ENCODE data around the gene TMEM209. TPM values are rescaled to one million over a fixed set of nuclear protein-coding genes. Genes with fewer than 3 reads are reported as not detected.

The TMEM209 gene
- total RNA-seq, 4 donors from 2014 or later, result 3.5 to 11.3 (median 8.8) TPM

- H3K27ac ChIP-seq, result no peak overlapping the region
- peaks cover 0 to 94% (median 0%) of the 10 kb centered on the region in 3 donors for H3K36me3 ChIP-seq
- H3K27me3 ChIP-seq, result no peaks in the 10 kb centered on the region
- 69 to 85% methylated on average over 5 to 9 of the region's 9 CpGs for WGBS, 2 donors
- H3K9me3 ChIP-seq, result no peaks in the 10 kb centered on the region
- no peak for DNase-seq
- TF ChIP-seq POLR2A (IDR thresholded peaks at IDR 0.05) (no peak), CTCF (IDR thresholded peaks at IDR 0.05) (no peak)
- no peaks in the 10 kb centered on the region for H3K4me1 ChIP-seq
- no peak overlapping the region for H3K4me3 ChIP-seq
- intact Hi-C loops (cut with DNase I), result no loop called here
These were observed 24.5 kb downstream of the TMEM209 start for GRCh38 chr7:130180571-130181262.

- Histone ChIP-seq H3K4me3 (no peak overlapping the region), H3K9me3 (no peaks in the 10 kb centered on the region), H3K27me3 (no peaks in the 10 kb centered on the region), H3K27ac (no peak overlapping the region), H3K4me1 (no peaks in the 10 kb centered on the region), H3K36me3 (peaks cover 0 to 97% (median 0%) of the 10 kb centered on the region in 3 donors)
- 95 to 100% methylated on average over 2 of the region's 2 CpGs for WGBS, 2 donors
- TF ChIP-seq POLR2A (IDR thresholded peaks at IDR 0.05) (no peak), CTCF (IDR thresholded peaks at IDR 0.05) (no peak)
- DNase-seq, result no peak
- intact Hi-C loops (cut with DNase I), result no loop called here
These were observed 25.6 kb downstream of the TMEM209 start for GRCh38 chr7:130179631-130180030.

GRCh38 chr7:130178251-130178650 lies 27.0 kb downstream of the TMEM209 start:
- WGBS, 2 donors, result 88 to 95% methylated on average over 4 of the region's 4 CpGs
- intact Hi-C loops (cut with DNase I), result no loop called here
- H3K36me3 ChIP-seq, result peaks cover 0 to 98% (median 0%) of the 10 kb centered on the region in 3 donors
- no peaks in the 10 kb centered on the region for H3K27me3 ChIP-seq
- no peaks in the 10 kb centered on the region for H3K9me3 ChIP-seq
- no peak for DNase-seq
- H3K27ac ChIP-seq, result no peak overlapping the region
- H3K4me1 ChIP-seq, result no peaks in the 10 kb centered on the region
- H3K4me3 ChIP-seq, result no peak overlapping the region
- TF ChIP-seq POLR2A (IDR thresholded peaks at IDR 0.05) (no peak), CTCF (IDR thresholded peaks at IDR 0.05) (no peak)

- Histone ChIP-seq H3K27me3 (no peaks in the 10 kb centered on the region), H3K36me3 (peaks cover 0 to 97% (median 14%) of the 10 kb centered on the region in 3 donors), H3K9me3 (no peaks in the 10 kb centered on the region), H3K27ac (no peak overlapping the region), H3K4me1 (no peaks in the 10 kb centered on the region), H3K4me3 (no peak overlapping the region)
- intact Hi-C loops (cut with DNase I), result no loop called here
- TF ChIP-seq POLR2A (IDR thresholded peaks at IDR 0.05) (no peak), CTCF (IDR thresholded peaks at IDR 0.05) (no peak)
- 94 to 96% methylated on average over 4 of the region's 4 CpGs for WGBS, 2 donors
- DNase-seq, result no peak
These were observed 30.8 kb downstream of the TMEM209 start for GRCh38 chr7:130174237-130174959.

- Histone ChIP-seq H3K4me3 (no peak overlapping the region), H3K27ac (no peak overlapping the region), H3K36me3 (peaks cover 0 to 89% (median 5%) of the 10 kb centered on the region in 3 donors), H3K9me3 (peaks cover 0 to 8% (median 0%) of the 10 kb centered on the region in 3 donors), H3K4me1 (no peaks in the 10 kb centered on the region), H3K27me3 (no peaks in the 10 kb centered on the region)
- no peak for DNase-seq
- 71 to 79% methylated on average over 1 to 4 of the region's 5 CpGs for WGBS, 2 donors
- TF ChIP-seq CTCF (IDR thresholded peaks at IDR 0.05) (no peak), POLR2A (IDR thresholded peaks at IDR 0.05) (no peak)
- intact Hi-C loops (cut with DNase I), result no loop called here
These were observed 43.0 kb downstream of the TMEM209 start for GRCh38 chr7:130162196-130162595.

Data from esophagus squamous epithelium (tissue), 5 donors.